GM12874 (cell line): Measurements from ENCODE around the gene PA2G4.

Source experiments
- CTCF ChIP-seq: IDR thresholded peaks from 2 replicates; pipeline ENCODE4 v1.5.1; 2011; ENCODE audit warnings: low read depth, mild to moderate bottlenecking, control low read depth, low read length, moderate library complexity; ENCODE audit not compliant: insufficient read depth

The PA2G4 gene

DNA sequence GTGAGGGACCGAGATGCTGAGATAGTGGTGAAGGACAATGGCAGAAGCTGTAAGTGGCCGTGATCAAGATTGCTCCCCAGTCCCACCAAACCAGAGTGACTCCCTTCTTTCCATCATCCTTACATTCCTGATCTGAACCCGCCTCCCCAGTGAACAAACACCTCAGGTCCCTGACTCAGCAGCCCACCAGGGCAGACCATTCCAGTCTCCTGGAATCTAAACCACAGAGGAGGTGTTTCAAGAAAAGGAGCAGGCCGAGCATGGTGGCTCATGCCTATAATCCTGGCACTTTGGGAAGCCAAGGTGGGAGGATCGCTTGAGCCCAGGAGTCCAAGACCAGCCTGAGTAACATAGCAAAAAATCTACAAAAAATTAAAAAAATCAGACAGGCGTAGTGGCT, 17.8 kb upstream of the PA2G4 start:
- no peak for TF ChIP-seq CTCF

DNA sequence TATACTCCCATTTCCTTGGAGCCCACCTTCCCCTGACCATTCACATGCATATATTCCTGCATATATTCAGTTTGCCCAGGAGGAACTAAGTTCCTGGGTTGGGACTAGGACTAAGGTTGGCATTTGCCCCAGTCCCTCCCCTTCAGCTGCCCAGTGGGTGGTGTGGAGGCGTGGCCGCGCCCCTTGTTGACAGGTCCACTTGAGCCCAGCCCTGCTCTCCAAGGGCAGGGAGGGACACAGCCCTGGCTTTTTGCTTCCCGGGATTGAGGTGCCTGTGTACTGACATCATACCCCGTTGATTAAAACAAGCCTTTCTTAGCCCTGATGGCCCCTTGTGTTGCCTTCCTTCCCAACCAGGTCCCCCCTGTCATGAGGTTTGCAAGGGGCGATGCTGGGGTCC, 17.1 kb upstream of the PA2G4 start:
- TF ChIP-seq CTCF: no peak

DNA sequence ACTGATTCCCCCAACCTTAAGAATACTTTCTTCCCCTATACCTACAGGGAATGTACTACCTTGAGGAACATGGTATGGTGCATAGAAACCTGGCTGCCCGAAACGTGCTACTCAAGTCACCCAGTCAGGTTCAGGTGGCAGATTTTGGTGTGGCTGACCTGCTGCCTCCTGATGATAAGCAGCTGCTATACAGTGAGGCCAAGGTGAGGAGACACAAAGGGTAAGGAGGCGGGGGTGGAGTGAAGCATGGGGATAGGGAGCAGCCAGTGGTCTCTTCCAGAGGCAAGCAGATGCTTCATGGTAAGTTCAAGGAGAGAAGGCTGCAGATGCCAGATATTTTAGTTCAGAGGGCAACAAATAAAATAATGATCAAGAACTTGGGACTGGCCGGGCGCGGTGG, 6.6 kb upstream of the PA2G4 start:
- TF ChIP-seq CTCF: no peak

DNA sequence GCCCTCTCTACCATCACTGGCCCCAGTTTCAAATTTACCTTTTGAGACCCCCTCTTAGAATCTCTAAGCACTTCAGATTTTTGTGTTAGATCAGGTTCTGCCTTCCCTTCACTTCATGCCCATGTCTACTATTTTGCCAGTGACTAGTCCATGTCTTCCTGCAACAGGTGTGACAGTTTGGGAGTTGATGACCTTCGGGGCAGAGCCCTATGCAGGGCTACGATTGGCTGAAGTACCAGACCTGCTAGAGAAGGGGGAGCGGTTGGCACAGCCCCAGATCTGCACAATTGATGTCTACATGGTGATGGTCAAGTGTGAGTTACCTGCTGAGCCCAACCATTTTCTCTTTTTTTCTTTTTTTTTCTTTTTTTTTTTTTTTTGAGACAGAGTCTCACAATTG, 5.8 kb upstream of the PA2G4 start:
- no peak for TF ChIP-seq CTCF

- no peak for TF ChIP-seq CTCF
Measured at GRCh38 chr12:56099787-56100186, 4.6 kb upstream of the PA2G4 start.

GRCh38 chr12:56101045-56101444, 3.3 kb upstream of the PA2G4 start:
- TF ChIP-seq CTCF: no peak

DNA sequence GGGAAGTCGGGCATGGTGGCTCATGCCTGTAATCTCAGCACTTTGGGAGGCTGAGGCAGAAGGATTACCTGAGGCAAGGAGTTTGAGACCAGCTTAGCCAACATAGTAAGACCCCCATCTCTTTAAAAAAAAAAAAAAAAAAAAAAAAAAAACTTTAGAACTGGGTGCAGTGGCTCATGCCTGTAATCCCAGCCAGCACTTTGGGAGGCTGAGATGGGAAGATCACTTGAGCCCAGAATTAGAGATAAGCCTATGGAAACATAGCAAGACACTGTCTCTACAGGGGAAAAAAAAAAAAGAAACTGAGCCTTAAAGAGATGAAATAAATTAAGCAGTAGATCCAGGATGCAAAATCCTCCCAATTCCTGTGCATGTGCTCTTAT, 1.7 kb upstream of the PA2G4 start:
- TF ChIP-seq CTCF: no peak
